GM10847 (cell line): Measurements from ENCODE around the gene ZNF428.

Experiments used
- POLR2A ChIP-seq: IDR thresholded peaks from 2 replicates; pipeline ENCODE4 v1.6.1; 2011; ENCODE audit not compliant: insufficient read length; ENCODE audit errors: extremely low read depth

The ZNF428 gene

DNA sequence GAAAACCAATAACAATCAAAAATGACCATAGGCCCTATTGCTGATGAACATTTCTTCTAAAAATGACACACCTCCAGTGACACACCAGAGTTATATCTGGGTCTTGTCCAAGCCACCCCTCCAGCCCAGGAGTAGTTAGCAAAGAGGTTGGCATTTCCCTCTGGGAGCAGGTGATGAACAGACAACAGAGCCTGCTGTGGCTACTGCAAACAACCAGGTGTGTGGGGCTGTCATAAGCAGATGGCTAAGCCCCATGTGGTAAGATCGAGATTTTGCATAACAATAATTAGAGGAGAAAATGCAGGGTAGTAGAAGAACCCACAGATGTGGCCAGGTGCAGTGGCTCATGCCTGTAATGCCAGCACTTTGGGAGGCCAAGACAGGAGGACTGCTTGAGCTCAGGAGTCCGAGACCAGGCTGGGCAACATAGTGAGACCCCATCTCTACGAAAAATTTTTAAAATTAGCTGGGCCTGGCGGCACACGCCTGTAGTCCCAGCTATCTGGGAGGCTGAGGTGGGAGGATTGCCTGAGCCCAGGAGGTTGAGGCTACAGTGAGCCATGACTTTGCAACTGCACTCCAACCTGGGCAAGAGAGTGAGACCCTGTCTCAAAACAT is 49.1 kb downstream of the ZNF428 start:
- TF ChIP-seq POLR2A = no peak

GRCh38 chr19:43569657-43570056 is 49.8 kb downstream of the ZNF428 start:
- no peak for TF ChIP-seq POLR2A

DNA sequence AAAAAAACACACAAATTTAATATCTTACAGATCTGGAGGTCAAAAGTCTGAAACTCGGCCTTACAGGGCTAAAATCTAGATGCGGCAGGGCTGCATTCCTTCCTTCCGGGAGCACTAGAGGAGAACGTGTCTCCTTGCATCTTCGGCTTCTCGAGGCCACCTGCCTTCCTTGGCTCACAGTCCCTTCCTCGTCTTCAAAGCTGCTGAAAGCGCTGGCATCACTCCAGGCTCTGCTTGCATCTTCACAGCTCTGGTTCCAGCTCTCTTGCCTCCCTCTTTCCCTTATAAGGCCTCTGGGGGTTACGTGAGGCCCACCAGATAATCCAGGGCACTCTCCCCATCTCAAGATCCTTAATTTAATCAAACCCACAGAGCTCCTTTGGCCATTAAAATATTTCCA is 54.6 kb downstream of the ZNF428 start:
- no peak for TF ChIP-seq POLR2A

- TF ChIP-seq POLR2A = no peak
These were observed 55.5 kb downstream of the ZNF428 start for GRCh38 chr19:43563816-43564457.

GRCh38 chr19:43562698-43563241 is 56.7 kb downstream of the ZNF428 start:
- TF ChIP-seq POLR2A = no peak

GRCh38 chr19:43562226-43562697 is 57.2 kb downstream of the ZNF428 start:
- no peak for TF ChIP-seq POLR2A

DNA sequence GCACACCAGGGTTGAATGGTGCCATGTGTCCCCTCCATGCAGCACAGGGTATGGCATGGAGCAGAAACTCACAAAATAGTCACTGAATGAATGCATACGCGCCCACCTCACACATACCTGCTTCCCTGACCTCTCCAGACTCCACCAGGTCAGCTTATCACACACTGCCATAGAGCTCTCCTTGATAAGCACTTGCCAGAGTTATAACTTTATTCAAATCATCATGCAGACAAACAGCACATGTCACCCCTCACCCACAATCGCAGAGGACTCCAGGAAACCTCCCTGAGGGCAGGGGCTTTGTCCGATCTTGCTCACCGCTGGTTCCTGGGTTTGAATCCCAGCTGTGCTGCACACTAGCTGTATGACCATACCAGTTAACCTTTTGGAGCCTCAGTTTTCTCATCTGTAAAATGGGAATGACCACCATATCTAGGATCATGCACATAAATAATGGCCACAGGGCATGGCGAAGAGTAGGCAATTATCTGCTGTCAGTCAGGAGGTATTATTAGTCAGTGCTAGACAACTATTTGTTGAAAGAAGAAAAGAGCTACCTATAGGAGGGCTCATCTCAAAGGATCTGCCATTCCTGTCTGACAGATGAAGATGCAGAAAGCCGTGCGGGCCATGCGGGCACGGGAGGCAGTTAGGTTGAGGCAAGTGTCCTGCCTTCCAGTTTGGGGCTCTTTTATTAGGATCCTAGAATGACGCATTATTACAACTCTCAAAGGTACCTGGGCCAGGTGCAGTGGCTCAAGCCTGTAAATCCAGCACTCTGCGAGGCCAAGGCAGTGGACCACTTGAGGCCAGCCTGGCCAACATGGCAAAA is 58.1 kb downstream of the ZNF428 start:
- no peak for TF ChIP-seq POLR2A

GRCh38 chr19:43560687-43561086 is 58.7 kb downstream of the ZNF428 start:
- TF ChIP-seq POLR2A = no peak
